Astrocyte of the hippocampus (primary cell): ENCODE results near the gene RNF182.
A peak's percentile ranks its signal among the peaks of the same experiment; 100 is the strongest.
"Not testable (repeated sequence)": the region's sequence is repeated elsewhere in the genome, so short reads cannot be mapped to it uniquely, and the experiment has no call there.

Experiments
- DNase-seq: peaks from one replicate; pipeline ENCODE4 v3.0.0; 2011; ENCODE audit warnings: low read depth, low spot score

The RNF182 gene, protein sequence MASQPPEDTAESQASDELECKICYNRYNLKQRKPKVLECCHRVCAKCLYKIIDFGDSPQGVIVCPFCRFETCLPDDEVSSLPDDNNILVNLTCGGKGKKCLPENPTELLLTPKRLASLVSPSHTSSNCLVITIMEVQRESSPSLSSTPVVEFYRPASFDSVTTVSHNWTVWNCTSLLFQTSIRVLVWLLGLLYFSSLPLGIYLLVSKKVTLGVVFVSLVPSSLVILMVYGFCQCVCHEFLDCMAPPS

GRCh38 chr6:13924949-13925881, at the start of gene RNF182:
RNF182 (plus strand) TSS chr6:13924952; CDS start chr6:13977120, 52,168 bp downstream.
- DNase-seq, result peak; percentile 28

DNA sequence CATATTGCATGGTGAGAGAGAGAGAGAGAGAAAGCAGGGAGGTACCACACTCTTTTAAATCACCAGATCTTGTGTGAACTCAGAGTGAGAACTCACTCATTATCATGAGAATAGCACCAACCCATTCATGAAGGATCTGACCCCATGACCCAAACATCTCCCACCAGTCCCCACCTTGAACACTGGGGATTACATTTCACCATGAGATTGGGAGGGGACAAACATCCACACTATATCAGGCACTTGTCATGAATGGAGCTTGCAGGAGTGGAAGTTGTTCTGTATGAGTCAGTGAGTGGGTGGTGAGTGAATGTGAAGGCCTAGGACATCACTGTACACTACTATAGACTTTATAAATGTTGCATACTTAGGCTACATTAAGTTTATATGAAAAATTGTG, 47.7 kb upstream of the RNF182 start:
- no peak for DNase-seq

GRCh38 chr6:13880061-13880663, 44.6 kb upstream of the RNF182 start:
- not testable (repeated sequence) for DNase-seq

DNA sequence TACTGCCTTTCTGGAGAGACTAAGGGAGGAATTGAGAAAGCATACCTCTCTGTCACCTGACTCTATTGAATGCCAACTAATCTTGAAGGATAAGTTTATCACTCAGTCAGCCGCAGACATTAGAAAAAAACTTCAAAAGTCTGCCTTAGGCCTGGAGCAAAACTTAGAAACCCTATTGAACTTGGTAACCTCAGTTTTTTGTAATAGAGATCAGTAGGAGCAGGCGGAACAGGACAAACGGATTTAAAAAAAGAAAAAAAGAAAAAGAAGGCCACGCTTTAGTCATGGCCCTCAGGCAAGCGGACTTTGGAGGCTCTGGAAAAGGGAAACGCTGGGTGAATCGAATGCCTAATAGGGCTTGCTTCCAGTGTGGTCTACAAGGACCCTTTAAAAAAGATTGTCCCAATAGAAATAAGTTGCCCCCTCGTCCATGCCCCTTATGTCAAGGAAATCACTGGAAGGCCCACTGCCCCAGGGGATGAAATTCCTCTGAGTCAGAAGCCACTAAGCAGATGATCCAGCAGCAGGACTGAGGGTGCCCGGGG, 43.1 kb upstream of the RNF182 start:
- no peak for DNase-seq

GRCh38 chr6:13883966-13884365, 40.8 kb upstream of the RNF182 start:
- DNase-seq, result no peak

DNA sequence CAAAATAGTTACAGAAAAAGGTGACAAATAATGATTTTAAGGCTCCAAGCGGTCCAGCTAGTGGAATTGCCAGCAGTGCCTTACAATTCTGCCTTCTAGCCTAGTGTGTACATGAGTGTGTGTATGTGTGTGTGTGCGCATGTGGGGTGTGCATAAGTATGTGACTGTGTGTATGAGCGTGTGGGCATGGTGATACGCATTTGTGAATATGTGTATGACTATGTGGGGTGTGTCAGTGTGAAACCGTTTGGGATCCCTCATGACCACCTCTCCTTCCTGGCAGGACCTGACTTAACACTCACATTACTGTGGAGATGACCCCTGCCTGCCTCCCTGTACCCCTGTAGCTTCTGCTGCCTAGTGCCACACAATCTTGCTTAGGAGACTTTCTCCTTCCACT, 40.4 kb upstream of the RNF182 start:
- DNase-seq, result no peak

DNA sequence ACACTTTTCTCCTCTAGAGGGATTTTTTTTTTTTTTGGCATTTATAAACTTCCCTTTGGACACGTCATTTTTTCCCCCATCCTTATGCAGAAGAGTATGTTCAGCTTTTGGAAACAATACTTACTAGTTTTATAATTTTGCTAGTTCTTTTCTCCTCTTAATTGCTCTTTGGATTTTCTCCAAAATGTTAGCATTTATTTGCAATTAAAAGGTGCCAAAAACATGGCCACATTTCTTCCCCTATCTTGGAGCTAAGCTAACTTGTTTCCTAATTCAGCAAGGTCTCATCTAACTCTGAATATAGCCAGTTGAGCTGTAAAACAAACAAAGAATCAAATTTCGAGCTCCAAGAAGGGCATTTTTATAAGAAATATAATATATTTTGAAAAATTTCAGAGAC, 39.2 kb upstream of the RNF182 start:
- no peak for DNase-seq

DNA sequence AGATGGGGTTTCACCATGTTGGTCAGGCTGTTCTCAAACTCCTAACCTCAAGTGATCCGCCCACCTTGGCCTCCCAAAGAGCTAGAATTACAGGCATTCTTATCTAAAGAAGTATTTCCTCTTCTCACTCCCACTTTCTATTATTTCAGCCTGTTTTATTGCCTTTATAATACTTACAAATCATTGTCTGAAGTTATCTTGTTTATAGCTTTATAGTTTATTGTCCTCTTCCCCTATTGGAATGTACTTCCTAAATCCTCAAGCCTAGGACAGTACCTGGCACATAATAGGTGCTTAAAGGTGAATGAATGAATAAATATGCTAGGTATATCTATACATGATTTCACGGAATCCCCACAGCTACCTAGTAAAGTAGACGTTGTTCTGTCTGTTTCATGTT, 37.8 kb upstream of the RNF182 start:
- DNase-seq, result no peak

- no peak for DNase-seq
Measured at GRCh38 chr6:13892017-13892645, 32.6 kb upstream of the RNF182 start.

- no peak for DNase-seq
Measured at GRCh38 chr6:13902922-13903321, 21.8 kb upstream of the RNF182 start.

GRCh38 chr6:13903364-13903763, 21.4 kb upstream of the RNF182 start:
- no peak for DNase-seq

GRCh38 chr6:13907001-13907350, 17.8 kb upstream of the RNF182 start:
- DNase-seq, result no peak

DNA sequence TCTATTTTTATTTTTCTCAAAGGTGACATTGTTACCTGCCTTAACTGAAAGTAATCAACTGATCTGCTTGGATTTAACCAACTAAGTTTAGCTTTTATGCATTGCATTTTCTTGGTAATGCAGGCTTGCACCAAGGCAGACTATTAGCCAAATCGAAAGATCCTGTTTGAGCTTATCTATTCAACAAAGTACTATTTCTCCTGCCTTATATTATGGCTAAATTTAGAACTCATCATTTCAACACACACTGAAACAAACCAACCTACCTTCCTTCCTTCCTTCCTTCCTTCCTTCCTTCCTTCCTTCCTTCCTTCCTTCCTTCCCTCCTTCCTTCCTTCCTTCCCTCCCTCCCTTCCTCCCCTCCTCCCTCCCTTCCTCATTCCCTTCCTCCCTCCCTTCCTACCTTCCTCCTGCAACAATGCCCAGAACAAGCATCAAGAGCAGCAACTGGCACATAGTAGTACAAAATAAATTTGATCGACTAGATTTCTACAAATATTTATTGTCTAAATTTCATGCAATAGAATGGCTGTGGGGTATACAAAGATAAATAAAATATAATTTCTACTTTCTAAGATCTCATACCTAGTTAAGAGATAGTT, 17.0 kb upstream of the RNF182 start:
- DNase-seq, result no peak

DNA sequence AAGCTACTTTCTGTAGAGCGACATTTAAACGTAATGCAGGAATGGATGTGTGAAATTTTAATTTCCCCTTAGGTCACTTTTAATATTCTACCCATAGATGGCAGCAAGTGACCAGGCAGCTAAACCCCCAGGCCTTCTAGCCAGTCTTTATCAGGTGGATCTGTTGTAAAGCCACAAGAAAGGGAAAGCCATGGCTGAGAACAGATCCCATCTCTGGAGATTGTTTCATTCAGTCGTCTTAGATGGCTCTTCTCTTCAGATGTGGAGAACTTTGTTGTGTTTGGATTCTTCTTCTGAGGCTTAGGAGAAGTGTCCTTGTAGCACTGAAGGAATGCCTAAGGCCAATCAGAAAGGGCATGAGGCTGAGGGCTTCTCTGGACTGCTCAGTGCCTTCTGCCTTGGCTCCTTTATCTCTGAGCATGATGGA, 15.8 kb upstream of the RNF182 start:
- DNase-seq, result peak; percentile 83

- no peak for DNase-seq
Measured at GRCh38 chr6:13910443-13910842, 14.3 kb upstream of the RNF182 start.

DNA sequence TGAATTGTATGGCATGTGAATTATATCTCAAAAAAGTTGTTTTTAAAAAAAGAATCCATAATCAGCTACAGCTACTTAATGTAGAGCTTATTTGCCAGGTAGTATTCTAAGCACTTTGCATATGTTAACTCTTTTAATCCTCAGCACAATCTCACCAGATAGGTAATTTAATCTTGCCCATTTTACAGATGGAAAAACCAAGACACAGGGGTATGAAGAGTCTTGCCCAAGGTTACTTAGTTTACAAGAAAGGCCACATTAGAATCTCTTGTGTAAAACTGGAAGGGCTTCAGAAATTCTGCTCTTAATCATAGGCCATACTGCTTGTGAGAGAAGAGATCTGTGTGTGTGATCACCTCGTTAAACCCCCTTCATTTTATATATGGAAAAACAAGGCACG, 13.4 kb upstream of the RNF182 start:
- no peak for DNase-seq

DNA sequence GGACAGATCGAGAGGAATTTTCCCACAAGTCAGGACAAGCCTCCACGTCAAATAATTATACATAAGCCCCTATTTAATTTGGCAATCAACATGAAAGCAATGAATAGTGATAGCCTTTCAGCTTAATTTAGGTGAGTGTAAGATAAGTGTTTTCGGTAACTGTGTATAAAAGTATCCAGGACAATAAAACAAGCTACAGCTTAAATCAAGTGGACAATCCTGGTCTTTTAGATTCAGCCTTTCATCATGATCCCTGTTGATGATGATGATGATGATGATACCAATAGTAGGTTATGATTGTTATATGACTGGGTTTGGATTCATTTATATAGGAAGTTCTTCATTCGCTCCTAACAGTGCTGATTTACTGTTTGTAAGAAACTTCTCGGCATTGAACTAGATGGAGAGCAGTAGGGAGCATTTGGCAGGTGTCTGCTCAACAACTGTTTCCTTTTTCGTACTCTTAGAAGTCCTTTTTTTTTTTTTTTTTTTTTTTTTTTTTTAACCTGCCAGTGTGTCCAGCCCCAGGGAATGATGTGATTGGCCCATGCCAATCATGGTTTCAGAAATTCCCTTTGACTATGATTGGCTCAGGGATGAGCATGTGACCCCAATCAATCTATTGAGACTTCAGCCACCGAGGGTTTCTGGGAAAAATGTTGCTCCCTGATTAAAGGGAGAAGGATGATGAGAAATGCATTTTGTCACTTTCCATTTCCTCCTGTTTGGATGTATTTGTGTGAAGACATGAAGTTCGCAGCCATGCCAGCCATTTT, 11.3 kb upstream of the RNF182 start:
- no peak for DNase-seq

DNA sequence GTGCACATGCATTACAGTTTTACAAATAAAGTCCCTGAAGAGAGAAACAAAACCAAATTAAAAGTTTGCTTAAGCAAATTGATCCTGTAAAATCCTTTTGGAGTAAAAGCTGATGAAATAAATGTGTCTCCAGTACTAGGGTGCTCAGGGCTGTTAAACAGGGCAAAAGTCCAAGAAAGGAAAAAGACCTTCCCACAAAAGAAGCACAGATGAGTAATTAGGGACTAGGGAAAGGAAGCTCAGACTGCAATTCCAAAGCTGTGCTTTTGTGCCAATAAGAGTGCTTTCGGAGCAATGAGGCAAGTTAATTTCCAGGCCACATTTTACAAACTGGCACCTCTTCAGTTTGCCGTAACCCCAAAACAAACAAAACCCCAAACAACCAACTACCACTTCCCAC, 10.4 kb upstream of the RNF182 start:
- DNase-seq, result peak; percentile 64

GRCh38 chr6:13915561-13916229, 9.1 kb upstream of the RNF182 start:
- no peak for DNase-seq
